ENCODE results near the gene SUCNR1.

DNA sequence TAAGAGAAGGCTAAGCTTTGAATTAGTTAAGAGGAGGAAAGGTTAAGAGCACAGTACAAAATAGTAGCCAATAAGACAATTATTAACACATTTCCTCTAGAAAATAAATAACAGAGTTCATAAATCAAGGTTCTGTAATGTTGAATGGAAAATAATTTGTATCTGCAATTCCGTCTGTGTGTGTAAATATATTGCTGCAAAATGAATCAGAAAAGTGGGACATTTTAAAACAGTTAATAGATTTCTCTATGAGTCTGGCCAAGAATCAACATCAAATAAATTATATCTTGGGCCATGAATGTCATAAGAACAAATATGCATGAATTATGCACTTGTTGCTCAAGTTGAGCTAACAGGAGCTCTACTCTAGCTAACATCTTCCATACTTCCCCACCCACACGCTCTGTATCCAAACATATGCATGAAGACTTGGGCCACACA, 14.2 kb upstream of the SUCNR1 start:
- TF ChIP-seq ZNF407 (CRISPR knock-in tag; IDR thresholded peaks at IDR 0.05; ENCODE audit: not compliant biosample characterization) (no peak), MXD4 (CRISPR knock-in tag; IDR thresholded peaks at IDR 0.05) (no peak), EZH2 (conservative IDR thresholded peaks at IDR 0.05; ENCODE audit: low read depth, low read length) (no peak), ETS1 (CRISPR knock-in tag; IDR thresholded peaks at IDR 0.05) (no peak), SRSF1 (optimal IDR thresholded peaks at IDR 0.05; ENCODE audit: low read depth, low read length) (no peak), ZNF576 (CRISPR knock-in tag; IDR thresholded peaks at IDR 0.05) (no peak), ZNF274 (CRISPR knock-in tag; IDR thresholded peaks at IDR 0.05) (no peak), CTCF (CRISPR knock-in tag; IDR thresholded peaks at IDR 0.05) (no peak), TBP (CRISPR knock-in tag; IDR thresholded peaks at IDR 0.05) (no peak), FIP1L1 (IDR thresholded peaks at IDR 0.05; ENCODE audit: borderline replicate concordance, insufficient read depth, low read depth, low read length) (no peak), CEBPB (IDR thresholded peaks at IDR 0.05; ENCODE audit: borderline replicate concordance, low read depth, low read length) (no peak), ZNF224 (CRISPR knock-in tag; IDR thresholded peaks at IDR 0.05) (no peak)
- TF ChIP-seq, protein P1, sequence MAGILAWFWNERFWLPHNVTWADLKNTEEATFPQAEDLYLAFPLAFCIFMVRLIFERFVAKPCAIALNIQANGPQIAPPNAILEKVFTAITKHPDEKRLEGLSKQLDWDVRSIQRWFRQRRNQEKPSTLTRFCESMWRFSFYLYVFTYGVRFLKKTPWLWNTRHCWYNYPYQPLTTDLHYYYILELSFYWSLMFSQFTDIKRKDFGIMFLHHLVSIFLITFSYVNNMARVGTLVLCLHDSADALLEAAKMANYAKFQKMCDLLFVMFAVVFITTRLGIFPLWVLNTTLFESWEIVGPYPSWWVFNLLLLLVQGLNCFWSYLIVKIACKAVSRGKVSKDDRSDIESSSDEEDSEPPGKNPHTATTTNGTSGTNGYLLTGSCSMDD (CRISPR knock-in tag; IDR thresholded peaks at IDR 0.05): no peak
